SK-N-SH (cell line): ENCODE results near the gene TLE1. TPM values are rescaled to one million over a fixed set of nuclear protein-coding genes. Genes with fewer than 3 reads are reported as not detected.

ENCODE experiments used
- CTCF ChIA-PET: fragments of 300-600, 350-600 bp; formaldehyde crosslinking; extraction: SDS; loops from one replicate; lab custom pipeline; 2021; lab: Yijun Ruan, JAX
- POLR2A ChIA-PET: fragments of 350-600 bp; sonication (Branson Sonifier 250); formaldehyde crosslinking; extraction: SDS; loops from one replicate; lab custom pipeline; 2020; ENCODE audit warnings: antibody characterized with exemption, inconsistent platforms; lab: Yijun Ruan, JAX
- DNase-seq: peaks from one replicate; pipeline ENCODE4 v3.0.0; 2012
- H2AFZ ChIP-seq: fragments of 200-600 bp; sonication (generic); 2 replicates; pipeline ENCODE4 v1.8.1; 2016; ENCODE audit warnings: antibody characterized with exemption, mild to moderate bottlenecking, low read depth
- H3F3A ChIP-seq: fragments of 200-600 bp; sonication (generic); replicated peaks from 2 replicates; pipeline ENCODE3; 2016; ENCODE audit warnings: antibody characterized with exemption, mild to moderate bottlenecking; ENCODE audit not compliant: insufficient read depth
- H3K27ac ChIP-seq, 2 experiments: fragments of 200-500 bp in 1 of 2; fragments of 200-600 bp in 1 of 2; sonication (Bioruptor generic) in 1 of 2; sonication (generic), shearing (Covaris generic) in 1 of 2; 2 replicates each; pipeline versions ENCODE4 v1.5.1 to v1.6.1; 2014 to 2016; ENCODE audit warnings: low read depth in 2 of 2, inconsistent platforms in 1 of 2, low read length in 1 of 2, mild to moderate bottlenecking in 1 of 2, mixed read lengths in 1 of 2
- H3K27me3 ChIP-seq: fragments of 200-600 bp; sonication (generic), shearing (Covaris generic); 2 replicates; pipeline ENCODE4 v1.6.1; 2016; ENCODE audit warnings: mixed run types; ENCODE audit not compliant: insufficient read depth
- H3K36me3 ChIP-seq, 2 experiments: fragments of 200-500 bp in 1 of 2; fragments of 200-600 bp in 1 of 2; sonication (Bioruptor generic) in 1 of 2; sonication (generic) in 1 of 2; replicated peaks in 1 of 2; 2 replicates each; pipeline versions ENCODE3 to v1.5.1; 2014 to 2016; ENCODE audit warnings: low read length in 1 of 2, mild to moderate bottlenecking in 1 of 2; ENCODE audit not compliant: insufficient read depth in 2 of 2, control insufficient read depth in 1 of 2
- H3K4me1 ChIP-seq, 2 experiments: fragments of 200-500 bp in 1 of 2; fragments of 200-600 bp in 1 of 2; sonication (Bioruptor generic) in 1 of 2; sonication (generic), shearing (Covaris generic) in 1 of 2; 2 replicates each; pipeline versions ENCODE4 v1.5.1 to v1.6.1; 2014 to 2016; ENCODE audit warnings: low read depth in 1 of 2, low read length in 1 of 2, mixed run types in 1 of 2; ENCODE audit not compliant: insufficient read depth in 2 of 2, control insufficient read depth in 1 of 2
- H3K4me2 ChIP-seq: fragments of 200-600 bp; sonication (generic), shearing (Covaris generic); 2 replicates; pipeline ENCODE4 v1.6.1; 2017; ENCODE audit warnings: mixed run types
- H3K4me3 ChIP-seq, 2 experiments: fragments of 200-500 bp in 1 of 2; fragments of 200-600 bp in 1 of 2; sonication (Bioruptor generic) in 1 of 2; sonication (generic), shearing (Covaris generic) in 1 of 2; 2 replicates each; pipeline versions ENCODE4 v1.5.1 to v1.8.1; 2014 to 2016; ENCODE audit warnings: low read depth in 2 of 2, inconsistent platforms in 1 of 2, low read length in 1 of 2, mild to moderate bottlenecking in 1 of 2, mixed read lengths in 1 of 2, moderate library complexity in 1 of 2
- H3K79me2 ChIP-seq: fragments of 200-600 bp; sonication (generic); 2 replicates; pipeline ENCODE4 v1.8.1; 2017; ENCODE audit warnings: mild to moderate bottlenecking; ENCODE audit not compliant: insufficient read depth
- H3K9ac ChIP-seq: fragments of 200-600 bp; sonication (generic); 2 replicates; pipeline ENCODE4 v1.6.1; 2017; ENCODE audit warnings: mixed run types
- H3K9me2 ChIP-seq: fragments of 200-600 bp; sonication (generic); 2 replicates; pipeline ENCODE4 v1.6.1; 2017; ENCODE audit warnings: mixed run types
- H3K9me3 ChIP-seq: fragments of 200-600 bp; sonication (generic); 2 replicates; pipeline ENCODE4 v1.6.1; 2017; ENCODE audit warnings: mixed run types, mild to moderate bottlenecking, moderate library complexity
- H4K20me1 ChIP-seq: fragments of 200-600 bp; sonication (generic); 2 replicates; pipeline ENCODE4 v1.6.1; 2017; ENCODE audit warnings: mild to moderate bottlenecking, mixed run types; ENCODE audit not compliant: insufficient read depth
- ELF1 ChIP-seq: IDR thresholded peaks from 2 replicates; pipeline ENCODE4 v1.4.0; 2012
- FOXM1 ChIP-seq: IDR thresholded peaks from 2 replicates; pipeline ENCODE4 v1.4.0; 2012; ENCODE audit warnings: low read depth, mild to moderate bottlenecking
- GATA2 ChIP-seq: sonication (generic); formaldehyde crosslinking; IDR thresholded peaks from 2 replicates; pipeline ENCODE4 v1.5.0; 2020; ENCODE audit warnings: mild to moderate bottlenecking, missing genetic modification reagents
- MEF2A ChIP-seq: IDR thresholded peaks from 2 replicates; pipeline ENCODE4 v1.4.0; 2012; ENCODE audit warnings: low read depth, borderline replicate concordance
- MXI1 ChIP-seq: IDR thresholded peaks from 2 replicates; pipeline ENCODE4 v1.6.1; 2012; ENCODE audit warnings: mild to moderate bottlenecking, low read depth, low read length, improper control_type of control experiment
- POLR2AphosphoS5 ChIP-seq: IDR thresholded peaks from 2 replicates; pipeline ENCODE4 v1.6.1; 2012; ENCODE audit warnings: low read depth, low read length
- RCOR1 ChIP-seq: fragments of 150-350 bp; IDR thresholded peaks from 2 replicates; pipeline ENCODE4 v1.6.1; 2017; ENCODE audit warnings: antibody characterized with exemption, low read length
- REST ChIP-seq: IDR thresholded peaks from 2 replicates; pipeline ENCODE4 v1.6.1; 2012; ENCODE audit warnings: mild to moderate bottlenecking, low read depth, low read length, moderate library complexity
- TAF1 ChIP-seq: IDR thresholded peaks from 2 replicates; pipeline ENCODE4 v1.6.1; 2012; ENCODE audit warnings: low read depth, mild to moderate bottlenecking, low read length, moderate library complexity, borderline replicate concordance
- USF1 ChIP-seq: IDR thresholded peaks from 2 replicates; pipeline ENCODE4 v1.4.0; 2012; ENCODE audit warnings: low read depth, borderline replicate concordance
- WGBS: methylation state at CpG from one replicate; pipeline ENCODE4 v1.1.6; 2017; ENCODE audit warnings: low lambda C conversion rate; 5-methylcytosine and 5-hydroxymethylcytosine counted together
- polyA plus RNA-seq, 3 experiments: library from polyadenylated mRNA; depleted of rRNA; stranded (reverse); fragments of >200 nt; gene quantifications; 2 replicates each; pipeline ENCODE4 v1.2.3, GENCODE V29; 2012
- TF ChIP-seq, protein P1 (sequence below): IDR thresholded peaks from 2 replicates; pipeline ENCODE4; 2012
- TF ChIP-seq, protein P2 (sequence below): IDR thresholded peaks from 2 replicates; pipeline ENCODE4 v1.4.0; 2012; ENCODE audit warnings: low read depth

Gene TLE1
- polyA plus RNA-seq, 1 of the 3 experiments (the other 2 are of a cell fraction) = 33.0 TPM

DNA sequence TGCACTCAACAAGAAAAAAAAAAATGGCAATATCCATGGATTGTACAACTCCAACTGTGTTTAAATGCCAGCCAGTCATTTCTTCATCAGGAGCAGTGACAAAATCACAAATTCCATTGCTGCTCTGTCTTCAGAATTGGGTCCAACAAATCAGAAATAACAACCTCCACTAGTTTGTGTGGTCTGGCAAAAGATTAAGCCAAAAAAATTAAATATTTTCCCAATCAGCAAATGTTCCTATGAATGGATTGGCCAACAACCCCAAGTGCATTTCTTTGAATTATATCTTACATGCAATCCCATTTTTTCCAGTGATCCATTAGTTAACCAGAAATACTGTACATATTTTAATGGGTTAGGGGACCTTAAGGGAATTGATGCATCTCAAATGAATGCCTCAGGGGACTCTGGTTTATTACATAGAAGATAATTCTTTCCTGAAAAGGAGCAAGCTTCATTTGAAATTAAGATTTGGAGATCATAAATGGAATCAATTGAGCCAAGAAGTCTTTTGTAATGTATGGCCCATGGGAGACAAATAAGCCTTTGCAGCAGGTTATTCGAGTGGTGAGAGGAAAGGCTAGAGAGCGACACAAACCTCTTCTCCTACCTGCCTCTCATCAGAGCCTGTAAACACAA, 131.8 kb downstream of the TLE1 start (continued):
- TF ChIP-seq USF1 (no peak), FOXM1 (no peak)

DNA sequence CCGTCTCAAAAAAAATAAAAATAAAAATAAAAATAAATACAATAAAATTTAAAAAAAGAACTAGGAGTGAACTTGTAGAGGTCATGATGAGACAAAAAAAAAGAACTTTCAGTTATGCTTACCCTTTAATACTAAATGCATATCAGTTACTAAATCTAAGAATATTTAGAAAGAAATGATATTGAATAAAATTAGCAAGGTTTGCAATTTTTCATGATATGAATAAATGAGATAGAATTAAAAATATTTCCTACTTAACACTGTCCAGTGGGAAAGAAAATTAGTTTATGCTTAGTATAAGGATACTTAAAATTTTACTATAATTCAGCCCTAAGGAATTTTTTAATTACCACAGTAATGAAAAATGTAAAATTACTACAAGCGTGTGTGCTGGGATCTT, 132.4 kb downstream of the TLE1 start:
- Histone ChIP-seq H3K4me1 (peaks cover 7 to 30% of the 10 kb centered on the region in 2 experiments), H2AFZ (no peak overlapping the region), H3K36me3 (no peaks in the 10 kb centered on the region), H3K4me3 (no peak overlapping the region), H3K9me2 (no peaks in the 10 kb centered on the region), H3K9me3 (no peaks in the 10 kb centered on the region), H3F3A (peaks cover 11% of the 10 kb centered on the region), H3K27me3 (no peaks in the 10 kb centered on the region), H3K79me2 (no peaks in the 10 kb centered on the region), H3K4me2 (no peak overlapping the region), H4K20me1 (no peaks in the 10 kb centered on the region), H3K9ac (no peak overlapping the region), H3K27ac (no peak overlapping the region; a peak in 1 of 4 replicates)
- no peak for DNase-seq
- TF ChIP-seq MXI1 (no peak), ELF1 (no peak), GATA2 (CRISPR knock-in tag) (no peak), REST (no peak), MEF2A (no peak), RCOR1 (no peak), TAF1 (no peak), POLR2AphosphoS5 (no peak)
- TF ChIP-seq, protein P1, sequence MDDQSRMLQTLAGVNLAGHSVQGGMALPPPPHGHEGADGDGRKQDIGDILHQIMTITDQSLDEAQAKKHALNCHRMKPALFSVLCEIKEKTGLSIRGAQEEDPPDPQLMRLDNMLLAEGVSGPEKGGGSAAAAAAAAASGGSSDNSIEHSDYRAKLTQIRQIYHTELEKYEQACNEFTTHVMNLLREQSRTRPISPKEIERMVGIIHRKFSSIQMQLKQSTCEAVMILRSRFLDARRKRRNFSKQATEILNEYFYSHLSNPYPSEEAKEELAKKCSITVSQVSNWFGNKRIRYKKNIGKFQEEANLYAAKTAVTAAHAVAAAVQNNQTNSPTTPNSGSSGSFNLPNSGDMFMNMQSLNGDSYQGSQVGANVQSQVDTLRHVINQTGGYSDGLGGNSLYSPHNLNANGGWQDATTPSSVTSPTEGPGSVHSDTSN = no peak
- TF ChIP-seq, protein P2, sequence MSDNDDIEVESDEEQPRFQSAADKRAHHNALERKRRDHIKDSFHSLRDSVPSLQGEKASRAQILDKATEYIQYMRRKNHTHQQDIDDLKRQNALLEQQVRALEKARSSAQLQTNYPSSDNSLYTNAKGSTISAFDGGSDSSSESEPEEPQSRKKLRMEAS = no peak
- ChIA-PET POLR2A (no interaction called here), CTCF (interaction anchor here (1.1 kb wide), 1 partner anchor 14 kb away, joined by 3 read pairs; no protein-coding TSS in a partner anchor)
- 98% methylated on average over 2 of the region's 2 CpGs for WGBS
